ENCODE results near the gene QKI. TPM values are rescaled to one million over a fixed set of nuclear protein-coding genes. Genes with fewer than 3 reads are reported as not detected.

Gene QKI
- total RNA-seq, 4 donors from 2014 or later = 283 to 425 (median 344) TPM

- H3K9me3 ChIP-seq = no peaks in the 10 kb centered on the region
- ATAC-seq (no peak), DNase-seq (no peak)
- no peak for TF ChIP-seq CTCF (IDR thresholded peaks at IDR 0.05 in 4 of 5, conservative IDR thresholded peaks at IDR 0.05 in 1 of 5)
- no peak for TF ChIP-seq POLR2A (IDR thresholded peaks at IDR 0.05)
- intact Hi-C loops (cut with DNase I; ENCODE audit: low total_unique reads) (no loop called here), in situ Hi-C loops (cut with MboI; ENCODE audit: low sequenced_read_pairs in 4 of 4) (no loop called here)
- no peak overlapping the region for H3K4me3 ChIP-seq
- peaks cover 0 to 6% of the 10 kb centered on the region in 2 donors for H3K36me3 ChIP-seq
- peak overlapping the region; percentile 75 to 85 (median 82) for H3K27ac ChIP-seq
- H3K4me1 ChIP-seq = peaks cover 91 to 94% of the 10 kb centered on the region in 2 donors
- H3K27me3 ChIP-seq = no peaks in the 10 kb centered on the region
Observed at GRCh38 chr6:163536770-163537169, 122.3 kb downstream of the QKI start.

- in situ Hi-C loops (cut with MboI; ENCODE audit: low sequenced_read_pairs in 4 of 4) = no loop called here
- H3K27ac ChIP-seq = peak overlapping the region; percentile 75 to 85 (median 82)
- intact Hi-C loops (cut with DNase I; ENCODE audit: low total_unique reads) = no loop called here
Observed at GRCh38 chr6:163538331-163538730, 123.8 kb downstream of the QKI start.

GRCh38 chr6:163539101-163539762 lies 124.7 kb downstream of the QKI start:
- no peak overlapping the region for H3K4me3 ChIP-seq
- no peaks in the 10 kb centered on the region for H3K27me3 ChIP-seq
- in situ Hi-C loops (cut with MboI; ENCODE audit: low sequenced_read_pairs in 4 of 4) (no loop called here), intact Hi-C loops (cut with DNase I; ENCODE audit: low total_unique reads) (no loop called here)
- peak in 1 of 2 donors; percentile 37 for ATAC-seq
- no peaks in the 10 kb centered on the region for H3K9me3 ChIP-seq
- peak overlapping the region; percentile 75 to 85 (median 82) for H3K27ac ChIP-seq
- DNase-seq = no peak
- TF ChIP-seq POLR2A (IDR thresholded peaks at IDR 0.05) (no peak), CTCF (IDR thresholded peaks at IDR 0.05 in 4 of 5, conservative IDR thresholded peaks at IDR 0.05 in 1 of 5) (no peak)
- peaks cover 0 to 6% of the 10 kb centered on the region in 2 donors for H3K36me3 ChIP-seq
- peaks cover 87 to 88% of the 10 kb centered on the region in 2 donors for H3K4me1 ChIP-seq

More at GRCh38 chr6:163538331-163538730, 123.8 kb downstream of the QKI start:
- H3K4me3 ChIP-seq = no peak overlapping the region
- ATAC-seq (no peak), DNase-seq (no peak)
- peaks cover 0 to 6% of the 10 kb centered on the region in 2 donors for H3K36me3 ChIP-seq
- no peaks in the 10 kb centered on the region for H3K9me3 ChIP-seq
- H3K27me3 ChIP-seq = no peaks in the 10 kb centered on the region
- peaks cover 86 to 87% of the 10 kb centered on the region in 2 donors for H3K4me1 ChIP-seq
- no peak for TF ChIP-seq POLR2A (IDR thresholded peaks at IDR 0.05)
- no peak for TF ChIP-seq CTCF (IDR thresholded peaks at IDR 0.05 in 4 of 5, conservative IDR thresholded peaks at IDR 0.05 in 1 of 5)

- H3K4me1 ChIP-seq = peaks cover 89 to 90% of the 10 kb centered on the region in 2 donors
- in situ Hi-C loops (cut with MboI; ENCODE audit: low sequenced_read_pairs in 4 of 4) (no loop called here), intact Hi-C loops (cut with DNase I; ENCODE audit: low total_unique reads) (no loop called here)
- H3K36me3 ChIP-seq = no peaks in the 10 kb centered on the region
- peak overlapping the region; percentile 10 to 83 (median 46) for H3K27ac ChIP-seq
- no peaks in the 10 kb centered on the region for H3K27me3 ChIP-seq
- ATAC-seq (no peak), DNase-seq (no peak)
- no peaks in the 10 kb centered on the region for H3K9me3 ChIP-seq
- no peak overlapping the region for H3K4me3 ChIP-seq
- TF ChIP-seq CTCF (IDR thresholded peaks at IDR 0.05 in 4 of 5, conservative IDR thresholded peaks at IDR 0.05 in 1 of 5) (no peak), POLR2A (IDR thresholded peaks at IDR 0.05) (no peak)
Observed at GRCh38 chr6:163543321-163543720, 128.8 kb downstream of the QKI start.

Measured in gastrocnemius medialis (tissue), 4 donors.